Endometrial microvascular endothelial cells (primary cell): ENCODE measurements around the gene RPS14. TPM values are rescaled to one million over a fixed set of nuclear protein-coding genes. Genes with fewer than 3 reads are reported as not detected.
"Not testable (repeated sequence)": the region's sequence is repeated elsewhere in the genome, so short reads cannot be mapped to it uniquely, and the experiment has no call there.

ENCODE experiments used
- in situ Hi-C: cut with HindIII; loops from 2 replicates; pipeline ENCODE4 v1.10.0; 2017; ENCODE audit warnings: low sequenced_read_pairs, low pct_unique_long_range_greater_than_20kb; ENCODE audit errors: inconsistent ontology term
- total RNA-seq: library from RNA; depleted of rRNA; stranded (reverse); fragments of >200 nt; gene quantifications from one replicate; pipeline ENCODE4 v1.2.3, GENCODE V29; 2015; ENCODE audit errors: inconsistent ontology term

Gene RPS14
- total RNA-seq, 1 donor from 2014 or later: 2,208 TPM

DNA sequence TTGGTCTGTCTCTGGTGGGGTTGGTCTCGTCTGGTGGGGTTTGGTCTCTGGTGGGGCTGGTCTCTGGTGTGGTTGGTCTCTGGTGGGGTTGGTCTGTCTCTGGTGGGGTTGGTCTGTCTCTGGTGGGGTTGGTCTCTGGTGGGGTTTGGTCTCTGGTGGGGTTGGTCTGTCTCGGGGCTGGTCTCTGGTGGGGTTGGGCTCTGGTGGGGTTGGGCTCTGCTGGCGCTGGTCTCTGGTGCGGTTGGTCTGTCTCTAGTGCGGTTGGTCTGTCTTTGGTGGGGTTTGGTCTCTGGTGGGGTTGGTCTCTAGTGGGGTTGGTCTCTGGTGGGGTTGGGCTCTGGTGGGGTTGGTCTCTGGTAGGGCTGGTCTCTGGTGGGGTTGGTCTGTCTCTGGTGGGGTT lies 20.6 kb downstream of the RPS14 start:
- in situ Hi-C loops: no loop called here

DNA sequence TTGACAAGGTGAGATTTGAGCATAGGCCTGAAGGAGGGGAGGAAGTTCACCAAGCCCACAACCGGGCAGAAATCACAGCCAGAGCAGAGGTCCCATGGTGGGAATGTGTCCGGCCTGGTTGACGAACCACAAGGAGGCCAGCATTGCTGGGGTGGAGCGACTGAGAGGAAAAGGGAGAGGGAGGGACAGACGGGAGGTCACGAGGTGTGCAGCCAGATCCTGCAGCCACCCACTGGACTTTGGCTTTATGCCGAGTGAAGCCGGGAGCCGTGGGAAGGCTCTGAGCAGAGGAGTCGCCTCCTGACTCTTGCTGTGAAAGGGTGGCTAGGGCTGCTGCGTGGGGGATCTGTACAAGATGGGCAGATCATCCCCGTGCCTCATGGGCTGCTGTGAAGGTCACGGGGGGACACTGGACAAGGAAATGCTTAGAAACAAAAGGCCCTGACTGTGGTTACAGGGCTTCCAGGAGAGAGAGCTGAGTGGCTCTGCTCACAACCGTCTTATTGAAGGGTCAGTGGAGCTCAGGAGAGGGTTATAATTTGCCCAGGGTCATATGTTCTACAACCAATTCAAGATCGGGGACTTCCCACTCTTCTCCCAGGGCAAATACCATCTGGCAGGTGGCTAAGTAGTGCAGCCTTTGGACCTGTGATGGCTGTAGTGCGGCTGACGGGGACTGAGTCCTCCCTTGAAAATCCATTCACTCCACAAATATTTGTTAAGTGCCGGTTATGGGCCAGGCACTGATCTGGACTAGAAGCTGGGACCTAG lies 21.2 kb downstream of the RPS14 start:
- in situ Hi-C loops: no loop called here

DNA sequence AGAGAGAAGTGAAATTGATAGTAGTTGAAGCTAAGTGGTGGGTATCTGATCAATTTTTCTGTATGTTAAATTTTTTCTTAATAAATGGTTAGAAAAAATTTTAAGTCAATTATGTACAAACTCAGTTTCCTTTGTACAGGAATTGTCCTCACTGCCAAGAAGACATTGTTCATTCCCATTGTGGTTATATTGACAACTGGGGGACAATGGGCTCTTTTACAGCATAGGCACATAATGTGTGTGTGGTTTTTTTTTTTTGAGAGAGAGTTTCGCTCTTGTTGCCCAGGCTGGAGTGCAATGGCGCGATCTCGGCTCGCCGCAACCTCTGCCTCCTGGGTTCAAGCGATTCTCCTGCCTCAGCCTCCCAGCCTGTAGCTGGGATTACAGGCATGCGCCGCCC lies 23.4 kb downstream of the RPS14 start:
- in situ Hi-C loops: not testable (repeated sequence)

DNA sequence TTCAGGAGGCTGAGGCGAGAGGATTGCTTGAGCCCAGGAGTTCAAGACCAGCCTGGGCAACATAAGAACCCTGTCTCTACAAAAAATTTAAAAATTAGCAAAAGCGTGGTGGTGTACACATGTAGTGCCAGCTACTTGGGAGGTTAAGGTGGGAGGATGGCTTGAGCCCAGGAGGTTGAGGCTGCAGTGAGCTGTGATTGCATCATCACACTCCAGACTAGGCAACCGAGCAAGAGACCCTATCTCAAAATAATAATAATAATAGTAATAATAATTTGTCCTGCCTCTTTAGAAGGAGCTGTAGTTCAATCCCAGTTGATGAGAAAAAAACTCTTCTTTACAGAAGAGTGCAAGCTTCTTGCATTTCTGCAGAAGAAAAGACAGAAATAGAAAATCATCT lies 26.8 kb downstream of the RPS14 start:
- in situ Hi-C loops: no loop called here

DNA sequence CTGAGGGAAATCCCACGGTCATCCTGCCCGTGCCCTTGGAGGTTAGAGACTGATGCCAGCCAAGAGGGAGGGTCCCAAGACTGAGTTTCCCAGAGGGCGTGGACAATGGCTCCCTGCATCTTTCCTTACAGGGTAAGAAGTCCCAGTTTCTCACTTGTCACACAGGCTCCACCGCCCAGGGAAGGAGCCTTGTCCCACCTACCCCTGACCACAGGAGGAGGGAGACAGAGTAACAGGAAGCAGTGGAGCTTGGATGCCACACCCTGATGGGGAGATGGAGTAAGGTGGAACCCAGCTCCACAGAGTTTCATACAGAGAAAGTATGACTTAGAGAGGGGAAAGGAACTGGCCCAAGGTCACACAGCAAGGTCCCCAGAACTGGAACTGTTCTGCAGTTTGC lies 27.5 kb downstream of the RPS14 start:
- in situ Hi-C loops: no loop called here

DNA sequence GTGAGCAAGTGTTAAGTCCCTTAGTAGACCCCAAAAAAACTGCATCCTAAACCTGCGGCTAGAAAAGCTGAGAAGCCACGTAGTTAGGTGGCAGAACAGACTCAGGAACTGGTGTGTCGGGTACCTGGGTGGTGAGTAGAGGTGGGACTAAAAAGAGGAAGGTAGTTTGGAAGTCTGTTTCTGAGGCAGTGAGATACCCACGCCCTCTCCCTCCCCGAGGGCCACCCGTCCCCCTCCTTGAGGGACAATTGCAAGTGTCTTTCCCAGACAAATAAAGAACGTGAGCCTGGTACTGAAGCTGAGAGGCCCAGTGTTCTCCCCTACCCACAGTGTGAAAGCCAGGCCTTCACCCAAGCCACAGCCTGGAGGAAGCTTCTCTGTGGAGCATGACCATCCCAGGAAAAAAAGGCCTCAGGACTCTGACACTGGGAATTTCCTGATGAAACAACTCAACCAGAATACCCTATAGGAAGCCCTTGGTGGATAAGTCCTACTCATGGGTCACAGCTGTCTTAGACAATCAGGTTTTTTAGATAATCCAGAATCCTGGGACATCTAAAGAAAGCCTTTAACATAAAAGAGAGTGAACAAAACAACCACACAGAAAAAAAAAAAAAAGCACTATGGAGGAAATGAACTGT lies 29.8 kb downstream of the RPS14 start:
- in situ Hi-C loops: no loop called here

DNA sequence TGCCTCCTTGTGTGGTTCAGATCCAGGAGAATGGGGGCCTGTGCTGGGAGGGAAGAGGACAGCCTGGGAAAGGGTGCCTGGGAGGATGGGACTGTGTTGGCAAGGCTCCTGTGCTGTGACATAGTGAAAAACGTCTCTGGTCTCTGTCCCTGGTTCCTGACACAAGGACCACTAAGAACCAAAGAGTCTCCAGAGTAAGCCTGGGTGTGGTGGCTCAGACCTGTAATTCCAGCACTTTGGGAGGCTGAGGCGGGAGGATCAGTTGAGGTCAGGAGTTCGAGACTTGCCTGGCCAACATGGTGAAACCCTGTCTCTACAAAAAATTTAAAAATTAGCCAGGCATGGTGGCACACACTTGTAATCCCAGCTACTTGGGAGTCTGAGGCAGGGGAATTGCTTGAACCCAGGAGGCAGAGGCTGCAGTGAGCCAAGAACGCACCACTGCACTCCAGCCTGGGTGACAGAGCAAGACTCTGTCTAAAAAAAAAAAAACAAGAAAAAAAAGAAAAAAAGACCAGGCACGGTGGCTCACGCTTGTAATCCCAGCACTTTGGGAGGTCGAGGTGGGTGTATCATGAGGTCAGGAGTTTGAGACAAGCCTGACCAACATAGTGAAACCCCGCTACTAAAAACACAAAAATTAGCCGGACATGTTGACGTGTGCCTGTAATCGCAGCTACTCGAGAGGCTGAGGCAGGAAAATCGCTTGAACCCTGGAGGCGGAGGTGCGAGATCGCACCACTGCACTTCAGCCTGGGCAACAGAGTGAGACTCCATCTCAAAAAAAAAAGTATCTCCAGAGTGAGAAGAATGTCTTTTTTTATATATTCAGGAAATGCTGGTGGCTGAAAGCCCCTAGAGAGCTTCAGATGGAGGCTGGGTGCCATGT lies 35.4 kb downstream of the RPS14 start:
- in situ Hi-C loops: not testable (repeated sequence)

DNA sequence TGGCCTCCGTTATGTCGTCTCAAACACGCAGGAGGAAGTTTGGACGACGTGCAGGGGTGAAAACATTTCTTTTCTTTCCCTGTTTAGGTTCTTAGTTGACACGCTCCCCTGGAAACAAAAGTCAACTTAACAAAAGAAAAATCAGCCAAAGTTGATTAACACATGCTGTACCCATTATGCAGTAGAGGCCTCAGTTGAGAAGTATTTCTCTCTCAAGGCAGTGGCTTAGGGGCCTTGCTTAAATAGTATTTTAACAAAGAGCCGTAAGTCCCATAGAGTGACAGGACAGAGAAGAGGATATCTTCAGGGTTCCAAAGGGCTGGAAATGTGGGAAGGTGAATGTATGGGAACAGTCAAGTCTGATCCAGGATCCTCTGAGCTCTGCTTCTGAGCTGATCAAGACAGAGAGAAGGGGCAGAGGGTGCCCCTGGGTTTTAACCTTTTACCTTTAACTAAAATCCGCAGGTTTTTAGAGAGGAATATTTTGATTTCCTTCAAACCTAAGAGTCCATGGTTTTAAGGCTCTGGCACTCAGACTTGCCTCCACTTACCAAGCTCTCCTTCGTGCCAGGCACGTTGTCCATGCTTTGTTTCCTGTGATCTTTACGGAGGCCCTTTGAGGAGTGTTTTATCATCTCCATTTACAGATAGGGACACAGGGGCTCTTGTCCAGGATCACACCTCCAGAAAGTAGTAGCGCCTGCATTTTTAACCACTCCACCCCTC lies 36.2 kb downstream of the RPS14 start:
- in situ Hi-C loops: no loop called here

DNA sequence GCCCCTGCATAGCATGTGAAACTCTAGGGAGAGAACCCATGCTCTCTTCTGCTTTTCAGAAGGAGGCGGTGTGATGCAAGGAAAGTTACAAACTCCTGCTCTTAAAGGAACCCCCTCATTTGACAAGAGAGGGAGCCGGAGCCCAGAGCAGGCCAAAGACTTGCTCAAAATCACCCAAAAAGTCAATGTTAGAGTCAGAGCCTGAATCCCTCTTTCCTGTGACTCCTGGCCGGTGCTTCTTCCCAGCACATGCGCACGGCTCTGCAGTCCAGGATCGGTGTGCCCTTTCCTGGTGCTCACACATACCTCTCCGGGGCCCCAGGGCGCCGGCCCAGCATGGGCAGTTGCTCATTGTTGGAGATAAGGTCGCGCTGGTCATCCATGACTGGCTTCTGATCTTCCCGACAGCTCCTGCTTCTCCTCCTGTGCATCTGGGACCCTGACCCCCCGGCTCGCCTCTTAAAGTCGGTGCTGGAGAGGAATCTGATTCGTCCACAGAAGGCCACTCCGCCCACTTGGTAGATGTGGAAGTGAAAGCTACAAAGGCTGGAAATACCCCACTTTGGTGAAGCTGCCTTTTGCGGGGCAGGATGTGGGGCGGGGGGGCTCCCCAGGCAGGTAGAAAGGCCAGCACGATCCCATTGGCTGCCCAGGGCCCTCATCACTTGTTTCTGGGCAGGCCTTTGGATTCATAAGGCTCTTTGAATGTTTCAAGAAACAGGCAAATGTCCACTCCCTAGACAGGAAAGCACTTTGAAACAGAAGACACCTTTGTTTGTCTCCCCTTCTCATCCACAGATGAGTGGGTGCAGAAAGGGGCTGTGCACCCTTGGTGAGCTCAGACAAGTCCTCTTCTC lies 37.0 kb downstream of the RPS14 start, which contains the start of gene CD74:
TSS of gene CD74 (minus strand) at position 592 of the 857 bp plus-strand sequence. CDS start at position 431, 161 bp downstream.
- in situ Hi-C loops: no loop called here

DNA sequence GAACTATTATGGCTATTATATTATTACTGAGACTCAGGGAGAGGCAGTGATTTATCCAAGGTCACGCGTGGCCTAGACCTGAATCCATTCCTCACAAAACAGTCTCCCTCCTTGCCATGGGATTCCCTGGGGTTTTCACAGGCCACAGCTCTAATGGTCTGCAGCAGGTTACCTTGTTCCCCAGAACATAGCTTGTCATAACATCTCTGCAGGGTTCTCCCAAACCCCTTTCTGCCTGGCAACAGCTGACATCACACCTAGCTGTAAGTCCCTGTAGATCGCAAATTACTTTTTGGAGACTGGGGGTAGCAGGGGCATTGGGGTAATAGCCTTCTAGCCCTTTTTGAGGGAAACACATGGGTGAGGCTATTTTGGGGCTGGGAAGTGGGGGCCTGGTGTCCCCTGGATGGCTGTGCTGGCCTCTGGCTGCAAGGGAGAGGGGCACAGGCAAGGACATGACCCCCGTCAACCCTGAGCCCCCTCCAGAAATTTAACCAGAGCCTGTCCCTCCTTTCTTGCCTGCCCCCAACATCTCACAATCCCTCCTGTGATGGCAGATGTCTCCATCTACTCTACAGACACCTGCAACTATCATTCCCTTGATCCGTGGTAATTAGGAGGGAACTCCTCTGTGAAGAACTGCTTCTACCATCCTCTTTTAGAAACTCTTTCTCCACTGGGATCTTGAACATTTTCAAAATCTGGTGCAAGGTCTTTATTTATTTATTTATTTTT lies 38.1 kb downstream of the RPS14 start:
- in situ Hi-C loops: no loop called here

DNA sequence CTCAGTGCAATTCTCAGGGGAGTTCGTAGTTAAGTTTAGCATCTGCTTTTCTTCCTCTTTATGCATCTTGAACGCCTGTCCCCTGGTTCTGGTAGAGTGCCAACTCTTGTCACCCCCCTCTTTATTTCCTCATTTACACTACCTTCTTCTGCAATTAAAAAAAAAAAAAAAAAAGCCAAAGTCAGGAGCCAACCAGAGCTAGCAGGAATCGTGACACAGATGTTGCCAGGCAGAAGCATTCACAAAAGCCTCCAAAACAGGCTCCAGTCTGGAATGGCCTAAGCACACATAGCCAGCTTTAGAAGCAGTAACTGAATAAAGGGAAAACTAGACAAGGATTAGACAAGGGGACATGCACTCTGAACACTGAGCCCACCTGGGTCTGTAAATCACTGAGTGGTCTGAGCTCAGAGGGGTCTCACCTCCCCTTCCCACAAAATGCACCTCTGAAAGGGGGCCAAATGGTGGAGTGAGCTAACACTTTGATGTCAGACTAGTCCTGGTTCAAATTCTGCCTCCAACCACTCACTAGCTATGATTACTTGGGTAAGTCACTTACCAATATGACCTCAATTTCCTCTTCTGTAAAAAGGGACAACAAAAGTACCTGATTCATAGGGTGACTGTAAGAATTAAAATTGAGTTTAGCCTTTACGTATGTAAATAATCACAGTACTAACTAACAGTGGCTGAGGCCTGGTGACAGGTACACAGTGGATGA lies 38.9 kb downstream of the RPS14 start:
- in situ Hi-C loops: no loop called here

DNA sequence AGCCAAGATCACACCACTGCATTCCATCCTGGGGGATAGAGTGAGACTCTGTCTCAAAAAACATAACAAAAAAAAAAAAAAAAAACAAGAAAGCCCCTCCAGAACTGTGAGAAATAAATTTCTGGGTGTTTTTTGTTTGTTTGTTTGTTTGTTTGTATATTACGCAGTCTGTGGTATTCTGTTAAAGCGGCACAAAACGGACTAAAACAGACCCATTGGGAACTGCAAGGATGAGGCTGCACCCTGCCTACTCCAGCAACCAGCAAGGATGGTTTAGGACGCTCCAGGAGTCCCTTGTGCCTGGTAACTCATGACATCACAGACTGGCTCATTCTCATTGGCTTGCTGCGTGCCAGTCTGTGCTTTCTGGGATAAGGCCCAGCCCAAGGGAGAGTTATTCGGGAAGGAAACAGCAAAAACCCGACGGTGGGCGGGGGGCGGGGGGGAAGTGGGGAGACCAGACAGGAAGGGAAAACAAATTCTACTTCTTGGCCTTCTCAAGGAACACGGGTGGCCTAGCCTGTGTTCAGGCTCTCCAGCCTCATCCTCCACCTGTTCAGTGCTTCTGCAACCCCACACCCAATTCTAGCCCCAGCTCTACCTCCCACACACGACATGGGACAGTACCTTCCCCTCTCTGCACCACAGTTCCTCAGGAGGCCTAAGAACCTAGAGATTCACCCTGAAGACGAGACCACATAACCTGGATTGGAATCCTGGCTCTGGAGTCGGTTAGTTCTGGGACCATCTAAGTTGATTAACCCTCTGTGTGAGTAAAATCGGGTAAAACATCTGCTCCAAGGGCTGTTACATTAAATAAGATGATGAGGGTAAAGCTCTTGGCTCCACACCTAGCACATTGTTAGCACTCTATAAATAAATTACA lies 39.7 kb downstream of the RPS14 start:
- in situ Hi-C loops: no loop called here

DNA sequence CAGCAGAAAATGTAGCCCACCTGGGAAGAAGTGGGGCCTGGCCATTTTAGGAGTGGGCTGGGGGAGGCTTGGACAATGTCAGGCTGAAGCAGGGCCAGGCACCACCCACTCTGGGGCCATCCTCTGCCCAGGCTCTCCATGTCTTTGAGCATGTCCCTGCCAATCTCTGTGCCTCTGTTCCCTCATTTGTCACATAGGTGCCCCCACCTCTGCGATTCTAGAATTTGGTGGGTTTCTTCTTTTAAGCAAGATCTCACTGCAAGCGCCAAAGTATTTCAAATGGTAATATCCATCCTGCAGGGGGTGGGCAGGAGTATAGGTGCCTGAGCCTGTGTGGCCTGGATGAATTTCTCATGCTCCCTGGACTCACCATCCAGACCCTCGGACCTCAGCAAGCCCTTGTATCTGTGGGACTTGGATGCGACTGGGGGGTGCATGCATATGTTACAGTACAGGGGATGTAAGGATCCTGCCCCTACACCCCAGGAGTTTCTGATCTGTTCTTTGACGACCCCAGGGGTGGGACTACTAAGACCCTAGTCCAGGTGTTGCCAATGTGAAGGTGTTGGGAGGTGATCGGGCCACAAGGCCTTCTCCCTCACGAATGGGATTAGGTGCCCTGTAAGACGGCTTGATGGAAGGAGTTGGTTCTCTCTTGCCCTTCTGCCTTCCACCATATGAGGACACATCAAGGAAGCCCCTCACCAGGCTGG lies 41.2 kb downstream of the RPS14 start:
- in situ Hi-C loops: no loop called here

DNA sequence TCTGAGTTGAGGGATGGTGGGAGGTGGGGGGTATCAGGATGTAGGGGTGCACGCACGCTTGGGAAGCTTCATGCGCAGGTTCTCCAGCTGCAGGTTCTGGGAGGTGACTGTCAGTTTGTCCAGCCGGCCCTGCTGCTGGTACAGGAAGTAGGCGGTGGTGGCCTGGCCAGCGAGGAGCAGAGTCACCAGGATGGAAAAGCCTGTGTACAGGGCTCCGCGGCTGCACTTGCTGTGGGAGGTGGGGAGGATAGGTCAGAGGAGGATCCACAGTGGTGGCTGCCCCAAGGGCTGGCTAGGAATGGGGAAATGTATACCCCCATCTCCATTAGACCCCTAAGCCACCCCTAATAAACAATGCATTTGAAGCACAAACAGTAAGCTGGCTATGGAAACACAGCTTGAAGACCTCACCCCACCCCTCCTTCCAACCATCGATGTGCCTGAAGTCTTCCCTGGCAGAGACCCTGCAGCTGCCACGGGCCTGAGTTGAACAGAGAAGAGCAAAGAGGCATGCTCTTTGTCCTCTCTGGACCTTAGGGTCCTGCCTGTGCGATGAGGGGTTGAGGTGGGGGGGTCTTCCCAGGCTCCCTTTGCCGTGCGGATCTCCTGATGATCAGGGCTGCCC lies 42.3 kb downstream of the RPS14 start:
- in situ Hi-C loops: no loop called here

DNA sequence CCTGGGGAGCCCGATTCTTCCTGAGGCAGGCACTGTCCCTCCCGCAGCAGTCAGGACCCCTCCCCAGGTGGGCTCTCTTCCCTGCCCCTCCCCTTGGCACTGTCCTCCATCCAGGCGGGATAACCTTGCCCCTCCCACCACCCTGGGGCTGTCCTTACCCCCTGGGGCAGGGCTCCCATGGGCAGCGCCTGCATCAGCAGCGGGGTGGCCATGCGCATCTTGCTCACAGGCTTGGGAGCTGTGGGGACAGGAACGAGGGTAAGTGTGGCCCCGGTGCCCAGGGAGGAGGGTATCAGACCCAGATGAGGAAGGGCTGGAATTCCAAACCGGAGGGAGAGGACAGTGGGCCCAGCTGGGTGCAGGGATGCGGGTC lies 42.8 kb downstream of the RPS14 start:
- in situ Hi-C loops: no loop called here
